Neural progenitor cell (in vitro differentiated cells): ENCODE measurements around the gene AUH. TPM values are rescaled to one million over a fixed set of nuclear protein-coding genes. Genes with fewer than 3 reads are reported as not detected.

Experiments used
- DNase-seq: peaks from one replicate; pipeline ENCODE4 v3.0.0-alpha.2; 2016; ENCODE audit warnings: low spot score
- H2AFZ ChIP-seq: fragments of 200-600 bp; sonication (generic); replicated peaks from 2 replicates; pipeline ENCODE4 v1.6.1; 2016; ENCODE audit warnings: antibody characterized with exemption
- H3F3A ChIP-seq: fragments of 200-600 bp; sonication (generic); 2 replicates; pipeline ENCODE4 v1.6.1; 2016; ENCODE audit warnings: antibody characterized with exemption, low read depth
- H3K27ac ChIP-seq: fragments of 200-600 bp; sonication (generic); 2 replicates; pipeline ENCODE4 v1.5.1; 2016; ENCODE audit warnings: mild to moderate bottlenecking
- H3K27me3 ChIP-seq: fragments of 200-600 bp; sonication (generic); 2 replicates; pipeline ENCODE4 v1.6.1; 2016; ENCODE audit warnings: mild to moderate bottlenecking, moderate library complexity
- H3K36me3 ChIP-seq: fragments of 200-600 bp; sonication (generic); 2 replicates; pipeline ENCODE4 v1.5.1; 2016
- H3K4me1 ChIP-seq: fragments of 200-600 bp; sonication (generic); 2 replicates; pipeline ENCODE4 v1.6.1; 2016; ENCODE audit warnings: mixed run types
- H3K4me2 ChIP-seq: fragments of 200-600 bp; sonication (generic); 2 replicates; pipeline ENCODE4 v1.6.1; 2016
- H3K4me3 ChIP-seq: fragments of 200-600 bp; sonication (generic); 2 replicates; pipeline ENCODE4 v1.5.1; 2016
- H3K79me2 ChIP-seq: fragments of 200-600 bp; sonication (generic); 2 replicates; pipeline ENCODE4 v1.6.1; 2016; ENCODE audit warnings: low read depth
- H3K9ac ChIP-seq: fragments of 200-600 bp; sonication (generic); 2 replicates; pipeline ENCODE4 v1.6.1; 2016
- H3K9me3 ChIP-seq: fragments of 200-600 bp; sonication (generic); 2 replicates; pipeline ENCODE4 v1.5.1; 2016; ENCODE audit warnings: low read depth
- H4K20me1 ChIP-seq: fragments of 200-600 bp; sonication (generic); 2 replicates; pipeline ENCODE4 v1.6.1; 2016; ENCODE audit warnings: low read depth
- H3K27ac Mint-ChIP-seq: 3 replicates; pipeline ENCODE4 v1.8.0; 2021; ENCODE audit warnings: mixed read lengths
- H3K27me3 Mint-ChIP-seq: 2 replicates; pipeline ENCODE4 v1.8.0; 2022; ENCODE audit warnings: low read depth, mild to moderate bottlenecking, inconsistent platforms, moderate library complexity, mixed read lengths; ENCODE audit not compliant: insufficient read depth
- H3K36me3 Mint-ChIP-seq: 3 replicates; pipeline ENCODE4 v1.8.0; 2021; ENCODE audit warnings: mixed read lengths
- H3K4me1 Mint-ChIP-seq: 3 replicates; pipeline ENCODE4 v1.8.0; 2021; ENCODE audit warnings: mixed read lengths
- H3K4me3 Mint-ChIP-seq: 3 replicates; pipeline ENCODE4 v1.8.0; 2021; ENCODE audit warnings: mild to moderate bottlenecking, moderate library complexity, mixed read lengths
- H3K9me3 Mint-ChIP-seq: 3 replicates; pipeline ENCODE4 v1.8.0; 2020; ENCODE audit warnings: mixed read lengths
- EZH2 ChIP-seq: fragments of 200-600 bp; sonication (generic); IDR thresholded peaks from 2 replicates; pipeline ENCODE4 v1.6.1; 2017; ENCODE audit warnings: antibody characterized with exemption, mild to moderate bottlenecking, moderate library complexity
- EZH2phosphoT487 ChIP-seq: fragments of 200-600 bp; sonication (generic); IDR thresholded peaks from 2 replicates; pipeline ENCODE4 v1.6.1; 2017; ENCODE audit warnings: antibody characterized with exemption
- total RNA-seq: library from RNA; depleted of rRNA; stranded (reverse); fragments of >200 nt; gene quantifications from 2 replicates; pipeline ENCODE4 v1.2.3, GENCODE V29; 2015; ENCODE audit warnings: low replicate concordance
- TF ChIP-seq, protein P1 (sequence below): fragments of 200-600 bp; sonication (generic); IDR thresholded peaks from 2 replicates; pipeline ENCODE4 v1.5.1; 2017; ENCODE audit warnings: antibody characterized with exemption, mild to moderate bottlenecking

The AUH gene
- total RNA-seq, 1 donor from 2014 or later, result 17.3 TPM

- Histone ChIP-seq H3K4me2 (no peak overlapping the region), H3K27me3 (no peaks in the 10 kb centered on the region), H3K36me3 (no peaks in the 10 kb centered on the region), H3K4me1 (no peaks in the 10 kb centered on the region), H3K9me3 (no peaks in the 10 kb centered on the region), H3K9ac (no peak overlapping the region), H3K27ac (no peak overlapping the region), H3K79me2 (no peaks in the 10 kb centered on the region), H3K4me3 (no peak overlapping the region), H4K20me1 (no peaks in the 10 kb centered on the region), H2AFZ (no peak overlapping the region), H3F3A (no peaks in the 10 kb centered on the region)
- no peaks in the 10 kb centered on the region for H3K27me3 Mint-ChIP-seq
- TF ChIP-seq, protein P1, sequence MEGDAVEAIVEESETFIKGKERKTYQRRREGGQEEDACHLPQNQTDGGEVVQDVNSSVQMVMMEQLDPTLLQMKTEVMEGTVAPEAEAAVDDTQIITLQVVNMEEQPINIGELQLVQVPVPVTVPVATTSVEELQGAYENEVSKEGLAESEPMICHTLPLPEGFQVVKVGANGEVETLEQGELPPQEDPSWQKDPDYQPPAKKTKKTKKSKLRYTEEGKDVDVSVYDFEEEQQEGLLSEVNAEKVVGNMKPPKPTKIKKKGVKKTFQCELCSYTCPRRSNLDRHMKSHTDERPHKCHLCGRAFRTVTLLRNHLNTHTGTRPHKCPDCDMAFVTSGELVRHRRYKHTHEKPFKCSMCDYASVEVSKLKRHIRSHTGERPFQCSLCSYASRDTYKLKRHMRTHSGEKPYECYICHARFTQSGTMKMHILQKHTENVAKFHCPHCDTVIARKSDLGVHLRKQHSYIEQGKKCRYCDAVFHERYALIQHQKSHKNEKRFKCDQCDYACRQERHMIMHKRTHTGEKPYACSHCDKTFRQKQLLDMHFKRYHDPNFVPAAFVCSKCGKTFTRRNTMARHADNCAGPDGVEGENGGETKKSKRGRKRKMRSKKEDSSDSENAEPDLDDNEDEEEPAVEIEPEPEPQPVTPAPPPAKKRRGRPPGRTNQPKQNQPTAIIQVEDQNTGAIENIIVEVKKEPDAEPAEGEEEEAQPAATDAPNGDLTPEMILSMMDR, result no peak
- TF ChIP-seq EZH2, result no peak
- TF ChIP-seq EZH2phosphoT487, result no peak
- no peak overlapping the region for H3K4me3 Mint-ChIP-seq
- H3K4me1 Mint-ChIP-seq, result no peaks in the 10 kb centered on the region
- no peaks in the 10 kb centered on the region for H3K36me3 Mint-ChIP-seq
- H3K27ac Mint-ChIP-seq, result no peak overlapping the region
- H3K9me3 Mint-ChIP-seq, result peaks cover 3% of the 10 kb centered on the region
- DNase-seq, result no peak
Observed at GRCh38 chr9:91207729-91208418, 153.8 kb downstream of the AUH start.

- H3K9me3 ChIP-seq, result no peaks in the 10 kb centered on the region
- no peaks in the 10 kb centered on the region for H4K20me1 ChIP-seq
- no peak overlapping the region for H2AFZ ChIP-seq
- H3K4me3 Mint-ChIP-seq, result no peak overlapping the region
- no peaks in the 10 kb centered on the region for H3K4me1 Mint-ChIP-seq
- no peak overlapping the region for H3K4me2 ChIP-seq
- H3K4me3 ChIP-seq, result no peak overlapping the region
- no peak overlapping the region for H3K27ac Mint-ChIP-seq
- no peaks in the 10 kb centered on the region for H3K36me3 ChIP-seq
- no peak overlapping the region for H3K9ac ChIP-seq
- no peaks in the 10 kb centered on the region for H3F3A ChIP-seq
- TF ChIP-seq, protein P1, result no peak
- TF ChIP-seq EZH2 (no peak), EZH2phosphoT487 (no peak)
- H3K27ac ChIP-seq, result no peak overlapping the region
- no peaks in the 10 kb centered on the region for H3K79me2 ChIP-seq
- H3K4me1 ChIP-seq, result no peaks in the 10 kb centered on the region
- peaks cover 3% of the 10 kb centered on the region for H3K9me3 Mint-ChIP-seq
- DNase-seq, result no peak
- H3K27me3 ChIP-seq, result no peaks in the 10 kb centered on the region
- H3K27me3 Mint-ChIP-seq, result no peaks in the 10 kb centered on the region
- no peaks in the 10 kb centered on the region for H3K36me3 Mint-ChIP-seq
Observed at GRCh38 chr9:91207397-91207728, 154.4 kb downstream of the AUH start.

DNA sequence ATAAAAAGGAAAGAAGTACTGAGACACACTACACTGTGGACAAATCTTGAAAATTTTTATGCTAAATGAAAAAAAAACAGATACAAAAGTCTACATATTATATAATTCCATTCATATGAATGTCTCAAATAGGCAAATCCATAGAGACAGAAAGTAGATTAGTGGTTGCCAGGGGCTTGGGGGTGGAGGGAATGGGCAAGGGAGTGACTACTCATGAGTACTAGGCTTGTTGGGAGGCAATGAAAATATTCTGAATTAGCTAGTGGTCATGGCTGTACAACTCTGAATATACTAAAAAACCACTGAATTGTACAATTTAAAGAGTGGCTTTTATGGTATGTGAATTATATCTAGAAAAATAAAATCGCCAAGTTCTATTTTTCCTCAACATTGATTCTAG lies 154.9 kb downstream of the AUH start:
- H3K4me1 Mint-ChIP-seq, result no peaks in the 10 kb centered on the region
- H3F3A ChIP-seq, result no peaks in the 10 kb centered on the region
- H3K4me3 Mint-ChIP-seq, result no peak overlapping the region
- no peaks in the 10 kb centered on the region for H3K36me3 ChIP-seq
- H3K4me2 ChIP-seq, result no peak overlapping the region
- H3K36me3 Mint-ChIP-seq, result no peaks in the 10 kb centered on the region
- TF ChIP-seq EZH2phosphoT487 (no peak), EZH2 (no peak)
- TF ChIP-seq, protein P1, result no peak
- no peaks in the 10 kb centered on the region for H3K9me3 ChIP-seq
- H3K9ac ChIP-seq, result no peak overlapping the region
- H3K27ac ChIP-seq, result no peak overlapping the region
- no peaks in the 10 kb centered on the region for H3K27me3 ChIP-seq
- no peaks in the 10 kb centered on the region for H3K4me1 ChIP-seq
- no peaks in the 10 kb centered on the region for H3K79me2 ChIP-seq
- no peak overlapping the region for H2AFZ ChIP-seq
- no peak overlapping the region for H3K4me3 ChIP-seq
- no peak overlapping the region for H3K27ac Mint-ChIP-seq
- no peaks in the 10 kb centered on the region for H4K20me1 ChIP-seq
- H3K9me3 Mint-ChIP-seq, result peaks cover 3% of the 10 kb centered on the region
- no peaks in the 10 kb centered on the region for H3K27me3 Mint-ChIP-seq
- no peak for DNase-seq
